Activated CD4-positive, alpha-beta T cell treated with anti-CD3 and anti-CD28 coated beads, Interleukin-2, amount 10 ng/mL, durations not matched to agents 7 days and 5 days (primary cell): ENCODE measurements around the gene AGBL3. TPM values are rescaled to one million over a fixed set of nuclear protein-coding genes. Genes with fewer than 3 reads are reported as not detected.

Experiments used
- CTCF ChIA-PET: fragments of 350-600 bp; sonication (Branson Sonifier 250); formaldehyde crosslinking; loops from one replicate; lab custom pipeline; 2021; ENCODE audit warnings: antibody characterized with exemption; lab: Charles Lee
- POLR2A ChIA-PET: fragments of 350-600 bp; sonication (Branson Sonifier 250); formaldehyde crosslinking; loops from one replicate; lab custom pipeline; 2021; ENCODE audit warnings: antibody characterized with exemption; lab: Charles Lee
- DNase-seq: peaks from one replicate; pipeline ENCODE4 v3.0.0-alpha.2; 2020
- H3K27ac Mint-ChIP-seq: one replicate; pipeline ENCODE4 v1.8.0; 2021; ENCODE audit warnings: mild to moderate bottlenecking, moderate library complexity, mixed read lengths
- H3K27me3 Mint-ChIP-seq: one replicate; pipeline ENCODE4 v1.8.0; 2021; ENCODE audit warnings: mixed read lengths
- H3K36me3 Mint-ChIP-seq: one replicate; pipeline ENCODE4 v1.8.0; 2021; ENCODE audit warnings: low read depth, mixed read lengths
- H3K4me1 Mint-ChIP-seq: one replicate; pipeline ENCODE4 v1.8.0; 2021; ENCODE audit warnings: mixed read lengths
- H3K4me3 Mint-ChIP-seq: one replicate; pipeline ENCODE4 v1.8.0; 2021; ENCODE audit warnings: mild to moderate bottlenecking, moderate library complexity, mixed read lengths
- H3K9me3 Mint-ChIP-seq: one replicate; pipeline ENCODE4 v1.8.0; 2021; ENCODE audit warnings: mixed read lengths
- total RNA-seq, 2 experiments: library from RNA; stranded (reverse); gene quantifications; one replicate each; pipeline ENCODE4 v1.2.3, GENCODE V29; 2021

Gene AGBL3
- total RNA-seq, 2 experiments from 2014 or later: 1.9 TPM

DNA sequence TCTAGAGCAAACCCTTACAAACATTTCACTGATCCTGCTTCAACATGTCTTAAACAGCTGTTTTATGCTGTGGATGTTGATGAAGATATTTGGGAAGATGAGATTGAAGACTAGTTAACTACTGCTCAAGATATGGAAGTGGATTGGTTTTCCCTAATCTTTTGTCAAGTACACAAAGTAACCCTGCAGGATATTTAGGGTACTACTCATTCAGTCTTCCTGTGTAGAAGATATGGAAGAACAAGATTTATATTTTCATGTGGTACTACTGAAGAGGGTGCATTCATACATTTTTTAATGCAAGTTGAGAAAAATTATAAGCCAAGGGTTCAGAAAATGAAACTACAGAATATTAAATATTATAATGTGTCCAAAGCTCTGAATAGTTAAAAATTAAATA, 143.3 kb downstream of the AGBL3 start:
- H3K27me3 Mint-ChIP-seq: no peaks in the 10 kb centered on the region
- no peaks in the 10 kb centered on the region for H3K36me3 Mint-ChIP-seq
- ChIA-PET POLR2A (interaction anchor here (0.5 kb wide), 1 partner anchor 496 kb away, joined by 3 read pairs; no protein-coding TSS in a partner anchor), CTCF (interaction anchor here (1.6 to 1.7 kb wide), 2 partner anchors 11 to 18 kb away, joined by 5 read pairs; partner anchors contain the start of gene TMEM140)
- no peak overlapping the region for H3K4me3 Mint-ChIP-seq
- no peaks in the 10 kb centered on the region for H3K4me1 Mint-ChIP-seq
- DNase-seq: no peak
- H3K27ac Mint-ChIP-seq: no peak overlapping the region
- H3K9me3 Mint-ChIP-seq: peaks cover 2% of the 10 kb centered on the region

DNA sequence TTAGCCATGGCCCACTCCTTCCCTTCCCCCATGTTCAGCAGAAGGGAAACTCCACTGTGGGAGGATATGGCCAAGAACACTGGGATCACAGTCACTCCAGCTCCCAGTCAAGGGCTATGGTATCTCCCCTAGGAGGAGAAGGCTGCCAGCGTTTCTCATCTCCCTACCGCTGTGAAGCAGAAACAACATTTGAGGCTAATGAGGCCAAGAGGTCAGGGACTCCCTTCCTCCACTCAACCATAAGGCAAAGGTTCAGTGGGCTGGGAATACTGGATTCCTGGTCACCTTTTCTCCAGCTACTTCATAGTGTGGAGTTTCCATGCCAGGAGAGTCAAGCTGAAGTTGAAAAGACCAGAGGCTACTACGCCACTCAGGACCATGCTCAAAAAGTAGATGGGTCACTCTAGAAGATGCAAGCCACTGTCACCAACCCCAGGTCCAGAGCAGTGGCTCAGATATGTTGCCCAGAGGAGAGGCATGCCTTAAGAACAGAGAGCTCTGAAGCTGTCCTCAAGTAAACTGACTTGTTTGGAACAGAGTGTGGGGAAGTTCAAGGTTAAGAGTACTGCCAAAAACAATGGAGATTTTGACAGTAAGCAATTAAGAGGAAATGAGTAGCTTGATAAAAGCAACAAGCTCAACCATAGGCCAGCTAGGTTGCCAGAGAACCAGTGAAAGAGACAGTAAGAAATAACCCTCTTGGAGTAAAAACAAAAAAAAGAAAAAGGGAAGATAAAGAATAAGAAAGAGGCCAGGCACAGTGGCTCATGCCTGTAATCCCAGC, 157.8 kb downstream of the AGBL3 start:
- H3K36me3 Mint-ChIP-seq: peaks cover 13% of the 10 kb centered on the region
- ChIA-PET POLR2A (no interaction called here), CTCF (interaction anchor here (0.8 to 1.0 kb wide), 2 partner anchors 123 to 157 kb away, joined by 3 read pairs; no protein-coding TSS in a partner anchor)
- H3K4me3 Mint-ChIP-seq: no peak overlapping the region
- no peak for DNase-seq
- no peak overlapping the region for H3K27ac Mint-ChIP-seq
- peaks cover 5% of the 10 kb centered on the region for H3K27me3 Mint-ChIP-seq
- H3K4me1 Mint-ChIP-seq: peaks cover 27% of the 10 kb centered on the region
- H3K9me3 Mint-ChIP-seq: no peaks in the 10 kb centered on the region

DNA sequence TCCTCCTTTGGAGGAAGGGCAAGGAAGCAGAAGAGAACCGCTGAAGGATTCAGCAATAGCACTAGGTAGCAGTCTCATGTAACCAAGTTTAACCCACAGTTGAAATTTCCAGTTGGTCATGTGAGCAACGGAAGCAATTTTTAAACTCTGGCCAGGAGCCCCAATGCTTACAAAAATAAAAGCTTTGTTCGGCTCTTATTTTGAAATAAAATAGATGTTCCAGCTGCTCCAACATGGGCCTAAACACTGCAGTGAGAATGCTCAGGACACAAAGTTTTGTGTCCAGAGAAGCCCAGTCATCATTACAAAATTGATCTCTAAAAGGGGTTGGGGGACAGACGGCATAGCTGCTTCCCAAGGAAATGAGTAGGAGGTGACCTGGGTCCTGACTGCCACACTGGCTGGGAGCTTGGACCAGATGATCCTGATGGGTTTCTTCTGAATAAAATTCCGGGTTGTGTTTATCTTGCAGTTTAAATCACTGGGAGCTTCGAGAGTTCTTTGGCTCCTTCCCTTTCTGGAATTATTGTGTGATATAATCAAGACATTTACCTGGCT, 161.1 kb downstream of the AGBL3 start:
- no peaks in the 10 kb centered on the region for H3K27me3 Mint-ChIP-seq
- peak; percentile 44 for DNase-seq
- H3K36me3 Mint-ChIP-seq: peaks cover 42% of the 10 kb centered on the region
- peaks cover 54% of the 10 kb centered on the region for H3K4me1 Mint-ChIP-seq
- H3K9me3 Mint-ChIP-seq: no peaks in the 10 kb centered on the region
- CTCF ChIA-PET: interaction anchor here (0.9 to 2.6 kb wide), 7 partner anchors 10 to 161 kb away, joined by 3 to 11 read pairs (median 8); partner anchors contain the start of genes AGBL3 and CYREN
- H3K27ac Mint-ChIP-seq: peak overlapping the region; percentile 96
- peak overlapping the region; percentile 86 for H3K4me3 Mint-ChIP-seq
- POLR2A ChIA-PET: interaction anchor here (0.7 to 1.4 kb wide), 3 partner anchors 22 to 487 kb away, joined by 3 to 6 read pairs (median 4); no protein-coding TSS in a partner anchor

GRCh38 chr7:135147899-135148721, 161.8 kb downstream of the AGBL3 start, which contains the start of gene TMEM140:
Gene TMEM140, plus strand, starts transcription at chr7:135148072. Its CDS starts 16,370 bp downstream, at chr7:135164442.
- Mint-ChIP-seq H3K9me3 (peaks cover 5% of the 10 kb centered on the region), H3K4me3 (peak within 1 kb of the TSS; percentile 86), H3K27ac (peak within 1 kb of the TSS; percentile 96), H3K4me1 (peaks cover 58% of the 10 kb centered on the region), H3K36me3 (peaks cover 49% of the 10 kb centered on the region), H3K27me3 (no peaks in the 10 kb centered on the region)
- DNase-seq: peak; percentile 79
- ChIA-PET CTCF (interaction anchor here (0.7 to 2.6 kb wide), 7 partner anchors 9 to 28 kb away, joined by 3 to 11 read pairs (median 5); partner anchors contain the start of gene CYREN), POLR2A (interaction anchor here (0.7 to 1.4 kb wide), 3 partner anchors 21 to 488 kb away, joined by 3 to 6 read pairs (median 4); no protein-coding TSS in a partner anchor)

DNA sequence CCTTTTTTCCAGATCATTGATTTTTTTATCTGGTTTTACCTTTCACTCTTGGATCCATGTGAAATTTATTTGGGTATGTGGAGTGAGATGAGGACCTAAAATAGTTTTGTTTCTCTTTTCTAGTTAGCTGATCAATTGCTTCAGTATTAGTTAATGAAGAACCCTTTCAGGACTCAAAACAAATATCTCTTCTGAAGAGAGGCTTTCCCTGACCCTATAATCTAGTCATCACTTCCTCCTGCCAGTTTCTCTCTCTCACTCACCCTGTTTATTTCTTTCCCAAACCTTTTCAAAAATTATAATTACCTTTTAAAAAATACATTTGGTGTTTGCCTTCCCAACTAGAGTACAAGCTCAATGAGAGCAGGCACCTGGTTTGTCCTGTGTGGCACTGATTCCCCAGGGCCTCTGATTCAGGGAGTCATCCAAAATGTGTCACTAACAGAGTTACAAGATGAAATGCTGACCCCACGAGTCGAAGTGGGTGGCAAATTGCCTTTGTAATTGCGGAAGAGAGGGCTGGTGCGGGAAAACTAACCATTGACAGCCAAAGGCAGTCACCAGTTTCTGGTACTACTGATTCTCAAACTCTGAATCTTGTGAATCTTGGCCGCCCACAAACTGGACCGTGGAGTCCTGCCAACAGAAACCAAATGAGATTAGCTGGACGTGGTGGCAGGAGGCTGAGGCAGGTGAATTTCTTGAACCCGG, 163.9 kb downstream of the AGBL3 start:
- Mint-ChIP-seq H3K4me1 (peaks cover 65% of the 10 kb centered on the region), H3K27ac (peak overlapping the region; percentile 96)
- CTCF ChIA-PET: interaction anchor here (1.2 to 2.0 kb wide), 3 partner anchors 11 to 163 kb away, joined by 3 to 9 read pairs (median 4); partner anchors contain the start of gene CYREN

DNA sequence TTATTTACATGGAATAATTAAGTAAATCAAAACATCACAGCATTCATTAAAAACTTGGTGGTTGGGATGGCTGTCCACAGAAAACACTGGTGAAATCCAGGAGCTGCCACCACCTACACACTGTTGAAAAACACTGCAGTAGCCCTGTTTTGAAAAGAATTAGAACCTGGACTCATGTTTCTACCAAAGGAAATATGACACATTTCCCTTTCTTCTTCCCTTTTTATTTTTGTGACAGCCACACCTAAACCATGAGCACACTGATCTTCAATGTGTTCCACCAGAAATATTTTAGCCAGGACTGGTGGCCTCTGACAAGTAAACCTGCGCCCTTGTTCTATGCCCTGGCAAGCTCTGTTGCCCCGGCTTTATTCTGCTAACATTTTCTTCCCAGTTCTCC, 164.8 kb downstream of the AGBL3 start:
- CTCF ChIA-PET: interaction anchor here (0.9 to 2.0 kb wide), 2 partner anchors 10 to 18 kb away, joined by 4 to 9 read pairs; partner anchors contain the start of gene CYREN
- Mint-ChIP-seq H3K27me3 (no peaks in the 10 kb centered on the region), H3K4me1 (peaks cover 60% of the 10 kb centered on the region), H3K27ac (peak overlapping the region; percentile 26), H3K4me3 (peak overlapping the region; percentile 86), H3K9me3 (peaks cover 31% of the 10 kb centered on the region), H3K36me3 (peaks cover 75% of the 10 kb centered on the region)
- POLR2A ChIA-PET: no interaction called here
- no peak for DNase-seq

More for the DNA sequence above, 163.9 kb downstream of the AGBL3 start:
- no peak for DNase-seq
- POLR2A ChIA-PET: no interaction called here
- Mint-ChIP-seq H3K4me3 (peak overlapping the region; percentile 86), H3K36me3 (peaks cover 66% of the 10 kb centered on the region), H3K27me3 (no peaks in the 10 kb centered on the region), H3K9me3 (peaks cover 23% of the 10 kb centered on the region)

- Mint-ChIP-seq H3K4me3 (no peak overlapping the region), H3K9me3 (peaks cover 34% of the 10 kb centered on the region), H3K4me1 (peaks cover 58% of the 10 kb centered on the region), H3K36me3 (peaks cover 79% of the 10 kb centered on the region), H3K27ac (peak overlapping the region; percentile 26), H3K27me3 (no peaks in the 10 kb centered on the region)
- DNase-seq: no peak
- POLR2A ChIA-PET: no interaction called here
- CTCF ChIA-PET: interaction anchor here (0.9 to 2.0 kb wide), 2 partner anchors 9 to 18 kb away, joined by 4 to 9 read pairs; partner anchors contain the start of gene CYREN
These were observed 165.2 kb downstream of the AGBL3 start for GRCh38 chr7:135151533-135151932.

DNA sequence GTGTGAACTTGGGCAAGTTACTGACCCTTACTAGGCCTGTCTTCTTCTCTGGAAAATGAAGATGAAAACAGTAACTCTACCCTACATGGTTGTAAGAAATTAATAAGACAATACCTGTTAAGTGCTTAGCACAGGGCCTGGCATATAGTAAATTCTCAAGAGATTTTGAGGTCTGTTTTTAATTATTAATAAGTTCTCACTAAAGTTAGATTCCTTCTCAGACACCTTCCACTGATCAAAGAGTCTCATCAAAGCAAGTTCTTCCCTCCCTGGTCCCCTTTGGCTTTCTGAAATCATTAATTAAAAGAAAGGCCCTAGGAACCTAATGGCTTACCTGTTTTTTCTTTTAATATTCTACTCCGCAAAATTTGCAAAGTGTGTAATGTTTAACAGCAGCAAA, 166.1 kb downstream of the AGBL3 start:
- no peak overlapping the region for H3K4me3 Mint-ChIP-seq
- H3K4me1 Mint-ChIP-seq: peaks cover 53% of the 10 kb centered on the region
- H3K36me3 Mint-ChIP-seq: peaks cover 88% of the 10 kb centered on the region
- no peaks in the 10 kb centered on the region for H3K27me3 Mint-ChIP-seq
- POLR2A ChIA-PET: no interaction called here
- peaks cover 43% of the 10 kb centered on the region for H3K9me3 Mint-ChIP-seq
- CTCF ChIA-PET: interaction anchor here (2.0 kb wide), 1 partner anchor 17 kb away, joined by 9 read pairs; the partner anchor contains the start of gene CYREN
- DNase-seq: no peak
- H3K27ac Mint-ChIP-seq: no peak overlapping the region

DNA sequence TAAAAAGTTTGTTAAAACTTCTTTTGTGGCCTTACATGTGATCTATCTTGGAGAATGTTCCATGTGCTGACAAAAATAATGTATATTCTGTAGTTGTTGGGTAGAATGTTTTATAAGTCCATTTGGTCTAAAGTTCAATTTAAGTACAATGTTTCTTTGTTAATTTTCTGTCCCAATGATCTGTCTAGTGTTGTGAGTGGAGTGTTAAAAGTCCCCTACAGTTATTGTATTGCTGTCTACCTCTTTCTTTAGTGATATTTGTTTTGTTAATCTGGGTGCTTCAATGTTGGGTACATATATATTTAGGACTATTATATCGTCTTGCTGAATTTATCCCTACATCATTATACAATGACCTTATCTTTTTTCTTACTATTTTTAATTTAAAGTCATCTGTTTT, 168.4 kb downstream of the AGBL3 start:
- H3K27me3 Mint-ChIP-seq: no peaks in the 10 kb centered on the region
- peaks cover 46% of the 10 kb centered on the region for H3K9me3 Mint-ChIP-seq
- peaks cover 93% of the 10 kb centered on the region for H3K36me3 Mint-ChIP-seq
- ChIA-PET CTCF (no interaction called here), POLR2A (no interaction called here)
- H3K27ac Mint-ChIP-seq: no peak overlapping the region
- DNase-seq: no peak
- H3K4me1 Mint-ChIP-seq: peaks cover 55% of the 10 kb centered on the region
- H3K4me3 Mint-ChIP-seq: no peak overlapping the region

DNA sequence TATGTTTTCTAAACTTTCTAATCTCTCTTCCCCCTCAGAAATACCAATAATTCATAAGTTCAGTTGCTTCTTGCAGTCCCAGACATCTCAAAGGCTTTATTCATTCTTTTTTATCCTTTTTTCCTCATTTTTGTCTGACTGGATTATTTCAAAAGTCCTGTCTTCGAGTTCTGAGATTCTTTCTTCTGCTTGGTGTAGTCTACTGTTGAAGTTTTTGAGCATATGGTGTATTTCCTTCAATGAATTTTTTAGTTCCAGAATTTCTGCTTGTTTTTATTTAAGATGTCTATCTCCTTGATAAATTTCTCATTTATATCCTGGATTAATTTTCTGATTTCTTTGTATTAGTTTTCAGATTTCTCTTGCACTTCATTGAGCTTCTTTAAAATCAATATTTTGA, 170.0 kb downstream of the AGBL3 start:
- Mint-ChIP-seq H3K27me3 (no peaks in the 10 kb centered on the region), H3K4me3 (no peak overlapping the region), H3K9me3 (peaks cover 46% of the 10 kb centered on the region), H3K36me3 (peaks cover 93% of the 10 kb centered on the region), H3K4me1 (peaks cover 55% of the 10 kb centered on the region), H3K27ac (no peak overlapping the region)
- DNase-seq: no peak
- ChIA-PET POLR2A (no interaction called here), CTCF (interaction anchor here (0.7 to 2.8 kb wide), 6 partner anchors 8 to 348 kb away, joined by 3 to 12 read pairs (median 4); partner anchors contain the start of genes AGBL3, CYREN and TMEM140)

DNA sequence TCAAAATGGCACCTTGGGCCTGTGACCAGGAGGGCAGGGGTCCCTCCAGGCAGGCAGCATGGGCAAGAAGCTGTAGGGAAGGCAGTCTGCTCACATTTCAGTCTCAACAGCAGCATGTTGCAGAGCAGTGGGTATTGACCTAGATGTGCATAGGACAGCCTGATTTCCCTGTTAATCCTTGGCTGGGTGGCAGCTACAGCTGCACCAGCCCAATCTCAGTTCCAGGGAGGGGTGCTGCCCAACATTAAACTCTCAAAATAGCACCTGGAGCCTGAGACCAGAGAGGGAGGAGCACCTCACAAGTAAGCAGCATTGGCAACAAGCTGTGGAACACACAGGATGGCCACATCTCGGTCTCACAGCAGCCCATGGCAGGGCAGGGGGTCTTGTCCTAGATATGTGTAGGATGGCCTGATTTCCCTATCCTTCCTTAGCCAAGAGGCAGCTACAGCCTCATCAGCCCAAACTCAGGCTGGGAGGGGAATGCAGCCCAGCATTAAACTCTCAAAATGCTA, 171.9 kb downstream of the AGBL3 start:
- H3K9me3 Mint-ChIP-seq: peaks cover 58% of the 10 kb centered on the region
- no peak overlapping the region for H3K4me3 Mint-ChIP-seq
- DNase-seq: no peak
- ChIA-PET CTCF (interaction anchor here (0.6 to 2.8 kb wide), 5 partner anchors 10 to 172 kb away, joined by 3 to 12 read pairs (median 9); partner anchors contain the start of genes AGBL3, CYREN and TMEM140), POLR2A (no interaction called here)
- H3K36me3 Mint-ChIP-seq: peaks cover 92% of the 10 kb centered on the region
- H3K4me1 Mint-ChIP-seq: peaks cover 48% of the 10 kb centered on the region
- H3K27me3 Mint-ChIP-seq: no peaks in the 10 kb centered on the region
- no peak overlapping the region for H3K27ac Mint-ChIP-seq
